HEK293T (cell line): ENCODE results near the gene COLQ.

ENCODE experiments used
- FOXA1 ChIP-seq: fragments of 450-650 bp; IDR thresholded peaks from 2 replicates; pipeline ENCODE4 v1.6.1; 2016; ENCODE audit warnings: mild to moderate bottlenecking
- FOXM1 ChIP-seq: fragments of 450-650 bp; IDR thresholded peaks from 2 replicates; pipeline ENCODE4 v1.6.1; 2017; ENCODE audit warnings: mild to moderate bottlenecking, borderline replicate concordance
- HDGF ChIP-seq: fragments of 450-650 bp; IDR thresholded peaks from 2 replicates; pipeline ENCODE4 v1.6.1; 2017; ENCODE audit warnings: antibody characterized with exemption, borderline replicate concordance
- SP1 ChIP-seq: fragments of 450-650 bp; IDR thresholded peaks from 2 replicates; pipeline ENCODE4 v1.6.1; 2017

- TF ChIP-seq FOXA1, result no peak
- TF ChIP-seq HDGF, result no peak
- no peak for TF ChIP-seq FOXM1
- TF ChIP-seq SP1, result no peak
Observed at GRCh38 chr3:15523660-15524417, 2.3 kb upstream of the COLQ start.
